HG02798 (cell line): ENCODE results near the gene STAT5B.
A peak's percentile ranks its signal among the peaks of the same experiment; 100 is the strongest.
"Not testable (repeated sequence)": the region's sequence is repeated elsewhere in the genome, so short reads cannot be mapped to it uniquely, and the experiment has no call there.

Experiments
- ATAC-seq: cut with Tn5 transposase; IDR thresholded peaks from one replicate; pipeline ENCODE4 v1.9.1; 2021; ENCODE audit warnings: mild to moderate bottlenecking; ENCODE audit not compliant: unreplicated experiment, poor library complexity

The STAT5B gene

DNA sequence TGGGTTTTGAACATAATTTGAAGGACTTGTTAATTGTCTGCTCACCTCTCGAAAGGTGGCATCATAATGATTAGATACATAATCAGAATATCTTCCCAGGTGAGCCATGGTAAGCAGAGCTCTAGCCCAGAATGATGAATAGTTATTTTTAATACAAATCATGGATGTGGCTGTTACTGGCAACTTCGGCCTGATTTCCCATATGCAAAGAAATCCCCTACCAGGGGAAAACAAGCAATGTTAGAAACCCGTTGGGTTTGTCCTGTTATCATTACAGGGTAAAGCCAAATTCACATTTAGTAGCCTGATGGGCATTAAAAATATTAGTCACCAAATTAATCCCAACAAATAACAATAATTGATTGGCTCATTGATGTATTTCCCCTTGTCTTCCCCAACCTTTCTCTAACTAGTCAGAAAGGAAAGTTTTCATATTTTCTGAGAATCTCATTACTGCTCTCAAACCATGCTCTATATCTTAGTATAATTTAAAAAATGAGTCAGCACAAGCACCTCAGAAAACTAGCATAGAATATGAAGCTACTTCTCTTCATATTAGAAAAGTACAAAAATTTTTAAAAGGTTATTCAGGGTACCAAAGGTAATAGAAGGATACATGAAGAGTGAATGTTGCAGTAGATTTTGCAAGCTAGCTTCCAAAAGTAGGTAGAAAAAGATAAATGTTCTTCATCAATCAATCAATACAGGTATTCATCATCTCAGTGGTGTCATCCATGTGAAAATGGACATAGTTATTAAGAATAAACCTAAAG lies 5.0 kb downstream of the STAT5B start:
- no peak for ATAC-seq

DNA sequence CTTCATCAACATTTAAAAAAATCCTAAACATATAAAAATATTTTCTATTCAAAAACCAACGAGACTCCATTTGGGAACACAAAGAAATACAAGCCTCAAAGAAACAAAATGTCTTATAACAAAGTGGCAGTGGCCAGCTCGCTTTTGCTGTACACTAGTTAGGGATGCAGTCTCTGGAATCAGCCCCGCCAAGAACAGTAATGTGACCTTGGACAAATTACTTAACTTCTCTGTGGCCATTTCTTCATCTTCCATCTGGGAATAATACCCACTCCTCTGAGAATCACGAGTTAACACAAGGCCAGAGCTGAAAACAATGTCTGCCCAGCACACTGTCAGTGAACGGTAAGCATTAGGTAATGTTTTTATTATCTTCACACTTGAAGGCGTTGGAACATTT lies 5.6 kb downstream of the STAT5B start:
- no peak for ATAC-seq

DNA sequence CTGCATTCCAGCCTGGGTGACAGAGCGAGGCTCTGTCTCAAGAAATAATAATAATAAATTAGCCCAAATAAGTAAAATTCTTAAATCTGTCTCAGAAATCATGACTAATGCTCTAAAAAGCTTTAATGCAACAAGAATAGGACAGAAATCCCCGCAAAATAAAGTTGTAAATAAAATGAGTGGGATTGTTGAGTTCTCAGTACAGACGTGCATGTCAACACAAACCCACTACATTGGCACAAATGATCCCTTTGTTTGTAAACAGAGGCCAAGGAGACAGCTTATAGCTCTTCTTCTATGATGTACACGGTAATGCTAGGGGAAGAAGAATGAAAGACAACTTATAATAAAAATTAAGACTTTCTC lies 6.0 kb downstream of the STAT5B start:
- ATAC-seq, result no peak

DNA sequence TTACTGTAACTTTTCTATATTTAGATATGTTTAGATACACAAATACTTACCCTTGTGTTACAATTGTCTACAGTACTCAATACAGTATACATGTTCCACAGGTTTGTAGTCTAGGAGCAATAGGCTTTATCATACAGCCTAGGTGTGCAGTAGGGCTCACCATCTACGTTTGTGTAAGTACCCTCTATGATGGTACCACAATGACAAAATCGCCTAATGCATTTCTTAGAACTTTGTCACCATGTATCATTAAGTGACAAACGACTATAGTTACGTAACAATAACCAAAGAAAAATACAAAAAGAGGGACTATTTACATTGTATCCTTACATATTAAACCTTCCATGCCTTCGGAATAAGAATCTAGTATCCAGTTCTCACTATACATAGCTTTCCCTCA lies 8.0 kb downstream of the STAT5B start:
- no peak for ATAC-seq

DNA sequence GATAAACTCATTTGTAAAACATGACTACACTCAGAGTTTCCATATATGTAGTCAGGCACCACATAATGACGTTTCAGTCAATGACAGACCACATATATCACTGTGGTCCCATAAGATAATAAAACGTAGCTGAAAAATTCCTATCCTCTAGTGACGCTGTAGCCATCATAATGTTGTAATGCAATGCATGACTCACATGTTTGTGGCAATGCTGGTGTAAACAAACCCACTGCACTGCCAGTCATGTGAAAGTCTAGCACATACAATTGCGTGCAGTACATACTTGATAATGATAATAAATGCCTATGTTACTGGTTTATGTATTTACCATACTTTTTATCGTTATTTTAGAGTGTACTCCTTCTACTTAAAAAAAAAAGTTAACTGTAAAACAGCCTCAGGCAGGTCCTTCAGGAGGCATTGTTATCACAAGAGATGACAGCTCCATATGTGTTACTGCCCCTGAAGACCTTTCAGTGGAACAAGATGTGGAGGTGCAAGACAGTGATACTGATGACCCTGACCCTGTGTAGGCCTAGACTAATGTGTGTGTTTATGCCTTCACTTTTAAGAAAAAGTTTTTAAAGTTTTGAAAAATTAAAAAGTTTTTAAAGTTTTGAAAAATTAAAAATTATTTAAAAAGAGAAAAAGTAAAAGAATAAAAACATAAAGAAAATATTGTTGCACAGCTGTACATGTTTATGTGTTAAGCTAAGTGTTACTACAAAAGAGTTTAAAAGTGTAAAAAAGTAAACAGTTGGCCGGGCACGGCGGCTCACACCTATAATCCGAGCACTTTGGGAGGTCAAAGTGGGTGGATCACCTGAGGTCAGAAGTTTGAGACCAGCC lies 9.0 kb downstream of the STAT5B start:
- ATAC-seq, result no peak

DNA sequence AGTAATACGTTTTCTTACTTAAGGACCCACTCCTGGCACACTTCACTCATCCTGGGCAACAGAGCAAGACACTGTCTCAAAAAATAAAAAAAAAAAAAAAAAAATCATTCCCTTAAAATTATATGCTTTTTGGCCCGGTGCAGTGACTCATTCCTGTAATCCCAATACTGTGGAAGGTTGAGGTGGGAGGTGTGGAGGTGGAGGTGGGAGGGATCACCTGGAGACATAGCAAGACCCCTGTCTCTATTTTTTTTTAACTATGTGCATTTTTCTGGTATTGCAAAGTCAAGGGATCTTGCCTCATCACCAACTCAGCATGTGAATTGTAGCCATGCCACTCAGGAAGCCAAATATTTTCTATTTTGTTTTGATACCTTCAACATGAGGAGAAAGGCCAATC lies 9.7 kb downstream of the STAT5B start:
- no peak for ATAC-seq

DNA sequence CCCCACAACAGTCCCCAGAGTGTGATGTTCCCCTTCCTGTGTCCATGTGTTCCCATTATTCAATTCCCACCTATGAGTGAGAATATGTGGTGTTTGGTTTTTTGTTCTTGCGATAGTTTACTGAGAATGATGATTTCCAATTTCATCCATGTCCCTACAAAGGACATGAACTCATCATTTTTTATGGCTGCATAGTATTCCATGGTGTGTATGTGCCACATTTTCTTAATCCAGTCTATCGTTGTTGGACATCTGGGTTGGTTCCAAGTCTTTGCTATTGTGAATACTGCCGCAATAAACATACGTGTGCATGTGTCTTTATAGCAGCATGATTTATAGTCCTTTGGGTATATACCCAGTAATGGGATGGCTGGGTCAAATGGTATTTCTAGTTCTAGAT lies 11.8 kb downstream of the STAT5B start:
- not testable (repeated sequence) for ATAC-seq

DNA sequence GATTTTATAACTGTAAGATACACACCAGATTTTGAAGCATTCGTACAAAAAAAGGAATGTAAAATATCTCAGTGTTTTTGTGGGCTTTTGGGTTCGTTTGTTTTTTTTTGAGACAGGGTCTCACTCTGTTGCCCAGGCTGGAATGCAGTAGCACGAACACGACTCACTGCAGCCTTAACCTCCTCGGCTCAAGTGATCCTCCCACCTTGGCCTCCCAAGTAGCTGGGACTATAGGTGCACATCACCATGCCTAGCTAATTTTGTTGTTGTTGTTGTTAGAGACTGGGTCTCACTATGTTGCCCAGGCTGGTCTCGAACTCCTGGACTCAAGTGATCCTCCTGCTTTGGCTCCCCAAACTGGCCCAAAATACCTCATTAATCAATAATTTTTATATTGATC lies 15.9 kb downstream of the STAT5B start:
- ATAC-seq, result no peak

DNA sequence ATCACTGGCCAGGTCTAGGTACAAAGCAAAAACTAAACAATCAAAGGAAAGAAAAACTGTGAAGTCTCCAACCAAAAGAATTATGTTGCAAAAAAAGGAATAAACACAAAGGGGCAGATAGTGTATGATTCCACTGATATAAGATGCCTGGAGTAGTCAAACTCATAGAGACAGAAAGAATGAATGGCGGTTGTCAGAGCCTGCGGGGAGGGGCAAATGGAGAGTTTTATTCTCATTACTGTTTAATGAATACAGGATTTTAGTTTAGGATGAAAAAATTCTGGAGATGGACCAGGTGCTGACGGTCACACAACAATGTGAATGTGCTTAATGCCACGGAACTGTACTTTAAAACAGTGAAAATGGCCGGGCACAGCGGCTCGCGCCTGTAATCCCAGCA lies 20.7 kb downstream of the STAT5B start:
- ATAC-seq, result no peak

DNA sequence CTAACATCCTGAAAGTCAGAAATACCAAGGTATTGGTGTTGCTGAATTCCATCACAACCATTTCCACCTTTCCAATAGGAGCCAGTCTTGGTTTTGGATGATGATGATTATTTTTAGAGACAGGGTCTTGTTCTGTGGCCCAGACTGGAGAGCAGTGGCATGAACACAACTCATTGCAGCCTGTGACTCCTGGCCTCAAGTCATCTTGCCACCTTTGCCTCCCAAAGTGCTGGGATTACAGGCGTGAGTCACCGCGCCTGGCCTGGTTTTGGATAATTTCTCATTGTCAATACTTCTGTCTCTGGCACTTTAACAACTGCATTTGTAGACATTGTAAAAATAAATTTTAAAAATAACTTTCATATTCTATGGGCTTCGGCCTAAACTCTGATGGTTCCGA lies 22.6 kb downstream of the STAT5B start:
- ATAC-seq, result no peak

DNA sequence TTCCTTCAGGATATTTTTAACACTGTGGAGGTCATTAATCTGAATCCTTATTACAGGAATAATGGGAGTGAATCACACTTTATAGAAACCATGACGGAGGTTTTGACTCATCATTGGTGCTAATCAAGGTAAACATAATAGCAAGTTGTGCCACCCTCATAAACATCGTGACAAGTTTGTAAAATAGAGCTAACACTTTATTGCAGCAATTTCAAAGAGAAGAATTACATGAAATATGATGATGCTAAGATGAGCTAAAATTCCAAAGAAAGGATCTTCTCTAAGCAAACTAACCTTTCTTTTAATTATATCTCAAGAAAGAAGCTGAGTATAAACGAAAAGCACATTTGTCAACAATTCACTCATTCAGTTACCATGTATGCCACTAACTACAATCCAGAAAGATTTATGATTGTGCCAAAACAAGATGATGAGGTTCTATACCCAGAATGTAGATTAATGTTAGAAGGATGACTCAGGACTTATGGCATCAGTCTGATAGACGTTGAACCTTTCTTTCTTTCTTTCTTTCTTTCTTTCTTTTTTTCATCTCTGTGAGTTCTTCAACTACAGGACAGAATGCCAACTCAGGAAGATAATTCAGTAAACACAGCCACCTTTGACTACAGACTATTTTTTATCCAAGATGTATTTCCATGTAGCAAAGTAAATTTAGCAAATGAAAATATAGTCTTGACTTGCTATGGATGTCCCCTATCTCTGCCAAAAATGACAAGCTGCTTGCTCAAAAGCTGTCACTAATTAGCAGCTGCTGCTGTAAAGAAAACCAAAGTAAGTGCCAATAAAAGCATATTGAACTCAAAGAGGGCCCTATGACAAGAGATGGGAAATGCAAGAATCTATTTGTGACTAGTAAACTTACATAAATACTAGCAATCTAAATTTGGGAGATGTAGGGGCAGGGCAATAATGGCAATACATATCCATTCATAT lies 23.3 kb downstream of the STAT5B start:
- ATAC-seq, result no peak

DNA sequence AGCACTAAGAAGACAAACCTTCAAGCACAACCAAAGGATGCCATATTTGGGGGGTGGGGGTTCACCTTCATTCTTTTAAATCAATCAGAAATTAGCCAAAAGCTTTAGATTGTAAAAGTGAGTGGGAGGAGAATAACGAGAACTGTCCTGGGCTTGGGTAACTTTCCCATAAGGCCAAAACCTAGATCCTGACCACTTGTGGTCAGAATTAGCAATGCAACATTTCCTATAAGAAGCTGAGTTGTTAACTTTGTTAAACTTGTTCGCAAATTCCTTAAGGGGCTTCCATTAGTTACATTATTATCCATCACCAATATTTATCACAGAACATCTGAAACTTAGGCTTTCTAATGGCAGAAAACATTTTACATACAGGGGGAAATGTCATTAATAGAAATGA lies 25.1 kb downstream of the STAT5B start:
- ATAC-seq, result no peak

DNA sequence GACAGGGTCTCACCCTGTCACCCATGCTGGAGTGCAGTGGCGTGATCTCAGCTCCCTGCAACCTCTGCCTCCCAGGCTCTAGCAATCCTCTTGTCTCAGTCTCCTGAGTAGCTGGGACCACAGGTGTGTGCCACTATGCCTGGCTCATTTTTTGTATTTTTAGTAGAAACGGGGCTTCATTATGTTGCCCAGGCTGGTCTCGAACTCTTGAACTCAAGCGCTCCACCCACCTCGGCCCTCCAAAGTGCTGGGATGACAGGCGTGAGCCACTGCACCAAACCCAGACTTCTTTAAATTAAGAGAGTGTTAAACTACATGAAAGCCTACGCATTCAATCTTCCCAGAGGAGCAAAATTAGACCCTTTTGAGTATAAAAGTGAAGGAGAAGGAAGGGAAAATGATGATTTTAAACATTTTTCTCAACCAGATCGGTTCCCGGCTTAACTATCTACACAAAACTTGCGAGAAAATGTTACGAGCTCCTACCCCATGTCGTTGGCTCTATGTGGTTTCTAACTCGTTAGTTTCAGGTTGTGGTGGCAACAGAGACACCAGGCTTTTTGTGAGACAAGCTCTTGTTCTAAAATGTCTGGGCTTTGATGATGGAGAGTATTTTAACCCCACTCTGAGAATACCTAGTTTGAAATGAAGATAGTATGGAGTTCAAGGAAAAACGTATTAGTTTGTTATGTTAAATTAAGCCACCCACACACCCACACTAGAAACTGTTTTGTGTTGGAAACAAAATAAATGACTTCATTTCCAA lies 26.3 kb downstream of the STAT5B start:
- ATAC-seq, result no peak

DNA sequence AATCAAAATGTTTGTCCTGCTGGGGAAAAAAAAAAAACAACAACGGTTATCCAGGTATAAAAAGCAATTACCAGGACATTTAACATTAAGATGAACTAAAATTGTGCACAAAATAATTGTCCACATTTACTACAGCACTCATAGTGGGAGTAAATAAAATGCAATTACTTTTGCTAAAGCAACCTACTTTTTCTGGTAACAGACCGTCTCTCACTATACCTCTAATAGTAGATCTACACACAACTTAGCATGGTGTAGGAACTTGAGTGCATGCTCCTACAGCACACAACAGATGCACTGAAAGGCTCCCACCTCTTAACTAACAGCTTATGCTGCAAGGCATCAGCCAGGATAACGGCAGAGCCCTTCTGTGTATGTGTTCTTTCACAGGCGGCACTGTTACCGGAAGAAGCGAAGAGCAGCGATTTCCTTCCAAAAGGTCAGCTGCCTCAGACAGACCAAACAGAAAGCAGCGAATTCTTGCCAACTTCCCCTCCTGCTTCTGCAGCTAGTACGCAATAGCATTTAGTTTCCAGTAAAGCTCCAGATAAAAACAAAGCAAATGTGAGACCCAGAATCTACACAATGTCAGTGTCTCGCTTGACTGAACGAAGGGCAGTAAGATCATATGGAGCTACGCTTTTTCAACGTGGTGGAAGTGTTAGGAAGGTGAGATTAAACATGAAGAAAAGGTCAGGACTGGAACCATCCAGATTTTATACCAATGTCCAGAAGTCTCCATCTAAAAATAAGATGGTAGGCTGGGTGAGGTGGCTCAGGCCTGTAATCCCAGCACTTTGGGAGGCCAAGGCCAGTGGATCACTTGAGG lies 27.6 kb downstream of the STAT5B start:
- peak; percentile 82 for ATAC-seq

DNA sequence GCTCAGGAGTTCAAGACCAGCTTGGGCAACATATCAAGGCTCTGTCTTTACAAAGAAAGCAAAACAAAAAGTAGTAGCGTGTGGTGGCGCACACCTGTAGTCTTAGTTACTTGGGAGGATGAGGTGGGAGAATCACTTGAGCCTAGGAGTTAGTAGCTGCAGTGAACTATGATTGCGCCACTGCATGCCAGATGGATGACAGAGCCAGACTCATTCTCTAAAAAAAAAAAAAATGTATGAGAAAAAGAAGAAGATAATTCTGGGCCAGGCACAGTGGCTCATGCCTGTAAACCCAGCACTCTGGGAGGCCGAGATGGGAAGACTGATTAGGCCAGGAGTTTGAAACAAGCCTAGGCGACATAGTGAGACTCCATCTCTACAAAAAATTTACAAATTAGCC lies 28.5 kb downstream of the STAT5B start:
- ATAC-seq, result no peak

DNA sequence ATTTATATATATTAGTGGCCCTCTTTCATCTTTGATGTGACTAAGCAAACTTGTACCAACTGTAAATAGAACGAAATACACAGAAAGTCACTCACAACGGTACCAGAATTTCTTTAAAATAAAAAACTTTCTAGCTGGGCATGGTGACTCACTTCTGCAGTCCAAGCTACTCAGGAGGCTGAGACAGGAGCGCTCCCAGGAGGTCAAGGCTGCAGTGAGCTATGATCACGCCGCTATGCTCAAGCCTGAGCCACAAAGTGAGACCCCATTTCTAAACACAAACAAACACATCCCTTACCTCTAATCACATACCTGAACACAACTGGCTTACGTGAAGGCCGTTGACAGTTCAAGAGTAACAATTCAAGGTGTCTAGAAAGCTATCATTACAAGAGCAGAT lies 29.7 kb downstream of the STAT5B start:
- ATAC-seq, result no peak

DNA sequence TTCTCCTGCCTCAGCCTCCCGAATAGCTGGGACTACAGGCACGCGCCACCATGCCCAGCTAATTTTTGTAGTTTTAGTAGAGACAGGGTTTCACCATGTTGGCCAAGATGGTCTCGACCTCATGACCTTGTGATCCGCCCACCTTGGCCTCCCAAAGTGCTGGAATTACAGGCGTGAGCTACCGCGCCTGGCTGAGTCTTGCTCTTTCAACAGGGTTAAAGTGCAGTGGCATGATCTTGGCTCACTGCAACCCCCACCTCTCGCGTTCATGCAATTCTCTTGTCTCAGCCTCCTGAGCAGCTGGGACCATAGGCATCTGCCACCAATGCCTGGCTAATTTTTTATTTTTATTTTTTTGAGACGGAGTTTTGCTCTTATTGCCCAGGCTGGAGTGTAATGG lies 31.0 kb downstream of the STAT5B start:
- ATAC-seq, result not testable (repeated sequence)

DNA sequence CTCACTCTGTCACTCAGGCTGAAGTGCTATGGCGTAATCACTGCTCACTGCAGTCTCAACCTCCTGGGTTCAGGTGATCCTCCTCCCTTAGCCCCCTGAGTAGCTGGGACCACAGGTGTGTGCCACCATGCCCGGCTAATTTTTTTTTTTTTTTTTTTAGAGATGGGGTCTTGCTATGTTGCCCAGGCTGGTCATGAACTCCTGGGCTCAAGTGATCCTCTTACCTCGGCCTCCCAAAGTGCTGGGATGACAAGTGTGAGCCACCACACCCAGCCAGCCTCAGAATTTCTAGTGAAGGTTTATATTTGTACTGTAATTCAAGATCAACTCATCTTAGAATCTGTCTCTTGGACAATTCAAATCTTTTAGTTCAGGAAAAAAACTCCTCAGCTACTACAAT lies 32.1 kb downstream of the STAT5B start:
- ATAC-seq, result not testable (repeated sequence)

DNA sequence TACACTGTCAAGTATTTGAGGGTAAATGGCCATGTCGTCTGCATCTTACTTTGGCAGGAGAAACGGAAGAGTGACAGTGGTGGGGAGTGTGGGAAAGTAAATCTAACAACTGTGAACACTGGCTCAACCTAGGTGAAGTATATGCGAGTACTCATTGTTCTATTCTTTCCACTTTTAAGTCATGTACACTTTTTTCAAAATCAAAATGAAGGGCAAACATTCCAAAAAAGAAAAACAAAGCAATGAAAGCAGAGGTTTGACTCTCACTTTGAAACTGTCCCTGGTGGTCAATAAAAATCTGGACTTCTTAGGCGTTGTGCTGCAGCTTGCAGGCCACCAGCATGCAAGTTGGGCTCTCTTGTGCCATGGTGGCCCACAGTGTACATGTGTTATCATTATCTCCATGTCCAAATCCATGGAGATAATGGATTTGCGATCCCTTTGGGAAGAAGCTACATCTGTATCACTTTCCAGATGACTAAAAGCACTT lies 32.7 kb downstream of the STAT5B start:
- ATAC-seq, result no peak
